ENCODE data around the gene TPM3. TPM values are rescaled to one million over a fixed set of nuclear protein-coding genes. Genes with fewer than 3 reads are reported as not detected.

Gene TPM3
- total and polyA plus RNA-seq, 9 of the 15 experiments (the other 6 are each of a cell fraction or from before 2014, with no cell fraction given) = 202 to 604 (median 421) TPM

DNA sequence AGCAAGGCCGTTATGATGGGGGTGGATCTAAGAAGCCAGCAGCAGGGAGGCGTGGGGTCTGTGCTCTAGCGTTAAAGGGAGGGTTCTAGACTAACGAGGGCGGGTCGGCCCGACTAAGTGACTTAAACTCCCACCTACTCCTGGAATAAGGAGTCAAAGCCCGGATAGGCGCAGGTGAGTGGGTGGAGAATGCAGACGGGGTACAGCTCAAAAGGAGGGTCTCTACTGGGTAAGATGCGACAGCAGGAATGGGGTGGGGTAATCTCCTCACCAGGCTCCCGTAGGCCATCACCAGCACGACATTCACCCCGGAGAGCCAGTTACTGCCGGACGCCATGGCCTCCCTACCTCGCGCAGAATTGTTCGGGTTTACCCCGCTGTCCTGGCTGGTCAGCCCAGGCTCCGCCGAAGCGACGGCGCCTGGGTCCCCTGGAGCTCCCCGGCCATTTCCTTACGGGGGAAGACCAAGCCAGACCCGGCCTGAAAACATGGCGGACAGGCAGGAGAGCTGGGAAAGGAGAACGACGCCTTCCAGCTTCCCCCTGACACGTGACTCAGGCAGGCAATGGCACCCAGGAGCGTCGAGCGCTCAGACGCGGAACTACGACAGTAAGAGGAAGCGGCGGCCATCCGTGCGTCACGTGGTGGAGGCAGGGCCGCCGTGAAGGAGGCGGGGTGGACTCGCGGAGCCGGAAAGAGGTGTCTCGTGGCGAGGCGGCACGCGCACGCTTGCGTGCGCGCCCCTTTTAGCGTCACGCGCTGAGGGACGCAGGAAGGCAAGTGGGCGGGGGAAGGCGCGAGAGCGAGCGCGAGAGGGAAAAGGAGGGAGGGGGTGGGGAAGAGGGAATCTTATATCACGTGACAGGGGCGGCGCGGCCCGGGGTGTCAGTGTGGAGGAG is 28.4 kb upstream of the TPM3 start, which contains the start of gene UBAP2L (continued):
- TF ChIP-seq RNF2 (IDR thresholded peaks at IDR 0.05) = peak; percentile 81
- TF ChIP-seq, protein P1, sequence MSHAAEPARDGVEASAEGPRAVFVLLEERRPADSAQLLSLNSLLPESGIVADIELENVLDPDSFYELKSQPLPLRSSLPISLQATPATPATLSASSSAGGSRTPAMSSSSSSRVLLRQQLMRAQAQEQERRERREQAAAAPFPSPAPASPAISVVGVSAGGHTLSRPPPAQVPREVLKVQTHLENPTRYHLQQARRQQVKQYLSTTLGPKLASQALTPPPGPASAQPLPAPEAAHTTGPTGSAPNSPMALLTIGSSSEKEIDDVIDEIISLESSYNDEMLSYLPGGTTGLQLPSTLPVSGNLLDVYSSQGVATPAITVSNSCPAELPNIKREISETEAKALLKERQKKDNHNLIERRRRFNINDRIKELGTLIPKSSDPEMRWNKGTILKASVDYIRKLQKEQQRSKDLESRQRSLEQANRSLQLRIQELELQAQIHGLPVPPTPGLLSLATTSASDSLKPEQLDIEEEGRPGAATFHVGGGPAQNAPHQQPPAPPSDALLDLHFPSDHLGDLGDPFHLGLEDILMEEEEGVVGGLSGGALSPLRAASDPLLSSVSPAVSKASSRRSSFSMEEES (CRISPR knock-in tag; IDR thresholded peaks at IDR 0.05) = peak; percentile 98
- TF ChIP-seq COPS2 (conservative IDR thresholded peaks at IDR 0.05) = no peak
- peak; percentile 61 for TF ChIP-seq CHD2 (IDR thresholded peaks at IDR 0.05; ENCODE audit: low read depth, low read length)
- no peak for TF ChIP-seq IRF2 (CRISPR knock-in tag; IDR thresholded peaks at IDR 0.05)
- TF ChIP-seq CREM (IDR thresholded peaks at IDR 0.05; ENCODE audit: low read depth) = peak; percentile 91
- peak; percentile 52; the same call in 1 of the 2 replicates for TF ChIP-seq ZBTB9 (CRISPR knock-in tag; IDR thresholded peaks at IDR 0.05)
- TF ChIP-seq, protein P2, sequence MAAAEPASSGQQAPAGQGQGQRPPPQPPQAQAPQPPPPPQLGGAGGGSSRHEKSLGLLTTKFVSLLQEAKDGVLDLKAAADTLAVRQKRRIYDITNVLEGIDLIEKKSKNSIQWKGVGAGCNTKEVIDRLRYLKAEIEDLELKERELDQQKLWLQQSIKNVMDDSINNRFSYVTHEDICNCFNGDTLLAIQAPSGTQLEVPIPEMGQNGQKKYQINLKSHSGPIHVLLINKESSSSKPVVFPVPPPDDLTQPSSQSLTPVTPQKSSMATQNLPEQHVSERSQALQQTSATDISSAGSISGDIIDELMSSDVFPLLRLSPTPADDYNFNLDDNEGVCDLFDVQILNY (CRISPR knock-in tag; IDR thresholded peaks at IDR 0.05) = no peak
- TF ChIP-seq POLR2B (IDR thresholded peaks at IDR 0.05; ENCODE audit: low read depth, partially characterized antibody) = peak; percentile 80
- no peak for TF ChIP-seq CHD4 (IDR thresholded peaks at IDR 0.05; ENCODE audit: insufficient read depth, insufficient replicate concordance, low read depth, low read length, poor library complexity, severe bottlenecking)
- TF ChIP-seq XRCC3 (IDR thresholded peaks at IDR 0.05) = no peak
- TF ChIP-seq ZEB2 (IDR thresholded peaks at IDR 0.05) = peak; percentile 17; the same call in 1 of the 2 replicates
- 0 out of 2 replicates have a peak, but pooled peaks have one; percentile 39 for TF ChIP-seq TRIM28 (IDR thresholded peaks at IDR 0.05)
- peak; percentile 74 for TF ChIP-seq ETV1 (tag; conservative IDR thresholded peaks at IDR 0.05; ENCODE audit: low read depth)
- peak in 1 of 2 experiments; percentile 37; a peak in 1 of 4 replicates for TF ChIP-seq ARNT (IDR thresholded peaks at IDR 0.05)
- peak; percentile 47 for TF ChIP-seq ATF1 (CRISPR knock-in tag; IDR thresholded peaks at IDR 0.05)
- TF ChIP-seq ATF1 (tag; IDR thresholded peaks at IDR 0.05) = peak; percentile 96
- TF ChIP-seq HNRNPL (IDR thresholded peaks at IDR 0.05; ENCODE audit: low read depth, low read length) = no peak
- TF ChIP-seq, protein P3, sequence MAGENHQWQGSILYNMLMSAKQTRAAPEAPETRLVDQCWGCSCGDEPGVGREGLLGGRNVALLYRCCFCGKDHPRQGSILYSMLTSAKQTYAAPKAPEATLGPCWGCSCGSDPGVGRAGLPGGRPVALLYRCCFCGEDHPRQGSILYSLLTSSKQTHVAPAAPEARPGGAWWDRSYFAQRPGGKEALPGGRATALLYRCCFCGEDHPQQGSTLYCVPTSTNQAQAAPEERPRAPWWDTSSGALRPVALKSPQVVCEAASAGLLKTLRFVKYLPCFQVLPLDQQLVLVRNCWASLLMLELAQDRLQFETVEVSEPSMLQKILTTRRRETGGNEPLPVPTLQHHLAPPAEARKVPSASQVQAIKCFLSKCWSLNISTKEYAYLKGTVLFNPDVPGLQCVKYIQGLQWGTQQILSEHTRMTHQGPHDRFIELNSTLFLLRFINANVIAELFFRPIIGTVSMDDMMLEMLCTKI (IDR thresholded peaks at IDR 0.05; ENCODE audit: partially characterized antibody) = no peak
- TF ChIP-seq CBX1 (IDR thresholded peaks at IDR 0.05; ENCODE audit: low read depth) = peak; percentile 84; the same call in 1 of the 2 replicates
- TF ChIP-seq NCOA4 (IDR thresholded peaks at IDR 0.05; ENCODE audit: partially characterized antibody) = no peak
- no peak for TF ChIP-seq PYGO2 (tag; IDR thresholded peaks at IDR 0.05)
- peak; percentile 98 for TF ChIP-seq L3MBTL2 (IDR thresholded peaks at IDR 0.05)
- peak; percentile 53 for TF ChIP-seq PML (IDR thresholded peaks at IDR 0.05; ENCODE audit: low read length)

All from K562 (cell line).